HFFc6 (cell line): ENCODE measurements around the gene ZNF778. TPM values are rescaled to one million over a fixed set of nuclear protein-coding genes. Genes with fewer than 3 reads are reported as not detected.

Experiments
- DNase-seq: peaks from one replicate; pipeline ENCODE4 v3.0.0-alpha.2; 2018
- H3K27ac Mint-ChIP-seq: 2 replicates; pipeline ENCODE4 v1.8.0; 2020; ENCODE audit warnings: mild to moderate bottlenecking, mixed read lengths
- H3K27me3 Mint-ChIP-seq: 2 replicates; pipeline ENCODE4 v1.8.0; 2021; ENCODE audit warnings: mild to moderate bottlenecking, moderate library complexity, mixed read lengths; ENCODE audit not compliant: insufficient read depth
- H3K36me3 Mint-ChIP-seq: 2 replicates; pipeline ENCODE4 v1.8.0; 2021; ENCODE audit warnings: low read depth, mixed read lengths
- H3K4me1 Mint-ChIP-seq: 2 replicates; pipeline ENCODE4 v1.8.0; 2020; ENCODE audit warnings: low read depth, mixed read lengths
- H3K4me3 Mint-ChIP-seq: 2 replicates; pipeline ENCODE4 v1.8.0; 2020; ENCODE audit warnings: mild to moderate bottlenecking, moderate library complexity, mixed read lengths
- H3K9me3 Mint-ChIP-seq: 2 replicates; pipeline ENCODE4 v1.8.0; 2020; ENCODE audit warnings: mild to moderate bottlenecking, mixed read lengths
- total RNA-seq, 6 experiments: library from RNA; stranded (reverse); fragmentation: NEBNext Ultra II Directional; extraction: Animal tissue kit (Norgen Biotek cat#: 25700); gene quantifications; 2 replicates in 1 of 6; 3 replicates in 5 of 6; pipeline ENCODE4 v1.2.3, GENCODE V29; 2021
- TF ChIP-seq, protein P1 (sequence below): fragments of 200-600 bp; sonication (generic); IDR thresholded peaks from 2 replicates; pipeline ENCODE4 v1.5.0; 2021; ENCODE audit warnings: antibody characterized with exemption, mild to moderate bottlenecking

The ZNF778 gene
- total RNA-seq, 6 experiments from 2014 or later: 6.8 to 8.1 (median 7.5) TPM

DNA sequence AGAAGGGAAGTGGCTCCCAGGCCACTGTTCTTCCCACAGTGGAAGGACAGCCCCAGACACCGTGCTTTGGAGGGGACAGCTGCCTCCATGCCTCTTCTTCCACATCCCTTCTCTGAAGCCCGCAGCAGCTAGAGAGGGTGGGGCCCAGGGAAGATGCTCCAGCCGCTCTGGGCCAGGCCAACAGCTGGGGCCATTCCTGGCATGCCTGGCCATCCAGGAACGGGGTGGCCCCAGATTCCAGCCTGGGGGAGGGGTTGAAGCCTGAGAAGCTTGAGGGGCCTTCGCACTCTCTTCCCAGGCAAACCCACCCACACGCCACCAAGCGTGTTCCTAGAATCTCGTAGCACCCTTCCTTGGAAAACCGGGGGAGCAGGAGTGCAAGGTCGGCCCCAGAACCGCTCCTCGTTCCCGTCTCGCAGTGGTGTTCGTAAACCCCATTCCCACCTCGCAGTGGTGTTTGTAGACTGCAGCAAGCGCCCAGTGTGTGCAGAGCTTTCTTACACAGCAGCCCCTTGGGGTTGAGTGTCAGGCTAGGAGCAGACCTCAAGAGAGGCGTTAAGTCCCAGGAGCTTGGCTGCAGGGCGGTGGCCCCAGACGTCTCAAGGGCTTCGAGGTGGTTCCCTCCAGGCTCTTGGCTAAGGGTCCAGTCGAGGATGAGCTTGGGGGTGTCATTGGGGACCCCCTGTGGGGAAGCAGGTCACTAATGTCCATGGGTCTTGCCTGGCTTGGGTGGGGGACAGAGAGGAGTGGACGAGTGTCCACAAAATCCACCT is 43.3 kb upstream of the ZNF778 start:
- Mint-ChIP-seq H3K36me3 (no peaks in the 10 kb centered on the region), H3K4me3 (no peak overlapping the region), H3K27me3 (no peaks in the 10 kb centered on the region; the same call in 1 of the 2 replicates), H3K4me1 (peaks cover 5% of the 10 kb centered on the region), H3K9me3 (no peaks in the 10 kb centered on the region), H3K27ac (no peak overlapping the region)
- TF ChIP-seq, protein P1, sequence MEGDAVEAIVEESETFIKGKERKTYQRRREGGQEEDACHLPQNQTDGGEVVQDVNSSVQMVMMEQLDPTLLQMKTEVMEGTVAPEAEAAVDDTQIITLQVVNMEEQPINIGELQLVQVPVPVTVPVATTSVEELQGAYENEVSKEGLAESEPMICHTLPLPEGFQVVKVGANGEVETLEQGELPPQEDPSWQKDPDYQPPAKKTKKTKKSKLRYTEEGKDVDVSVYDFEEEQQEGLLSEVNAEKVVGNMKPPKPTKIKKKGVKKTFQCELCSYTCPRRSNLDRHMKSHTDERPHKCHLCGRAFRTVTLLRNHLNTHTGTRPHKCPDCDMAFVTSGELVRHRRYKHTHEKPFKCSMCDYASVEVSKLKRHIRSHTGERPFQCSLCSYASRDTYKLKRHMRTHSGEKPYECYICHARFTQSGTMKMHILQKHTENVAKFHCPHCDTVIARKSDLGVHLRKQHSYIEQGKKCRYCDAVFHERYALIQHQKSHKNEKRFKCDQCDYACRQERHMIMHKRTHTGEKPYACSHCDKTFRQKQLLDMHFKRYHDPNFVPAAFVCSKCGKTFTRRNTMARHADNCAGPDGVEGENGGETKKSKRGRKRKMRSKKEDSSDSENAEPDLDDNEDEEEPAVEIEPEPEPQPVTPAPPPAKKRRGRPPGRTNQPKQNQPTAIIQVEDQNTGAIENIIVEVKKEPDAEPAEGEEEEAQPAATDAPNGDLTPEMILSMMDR: no peak
- DNase-seq: no peak

DNA sequence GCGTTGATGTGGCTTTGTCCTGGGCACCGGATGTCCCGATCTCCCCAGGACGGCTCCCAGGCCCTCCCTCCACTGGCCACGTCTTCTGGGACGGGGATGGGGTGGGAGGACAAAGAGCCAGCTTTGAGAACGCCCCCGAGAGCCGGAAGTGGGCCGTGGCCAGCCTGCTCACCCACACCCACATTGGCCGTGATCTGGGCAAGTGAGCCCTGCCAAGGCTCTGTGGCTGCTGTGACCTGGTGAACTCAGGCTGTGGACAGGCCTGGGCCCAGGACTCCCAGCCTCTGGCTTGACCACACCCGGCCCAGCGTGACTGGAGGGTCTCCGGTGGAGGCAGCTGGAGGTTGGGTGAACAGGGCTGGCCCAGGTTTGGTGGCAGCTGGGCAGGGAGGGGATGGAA is 42.6 kb upstream of the ZNF778 start:
- H3K27me3 Mint-ChIP-seq: no peaks in the 10 kb centered on the region; the same call in 1 of the 2 replicates
- H3K4me3 Mint-ChIP-seq: no peak overlapping the region
- TF ChIP-seq, protein P1: no peak
- H3K4me1 Mint-ChIP-seq: peaks cover 5% of the 10 kb centered on the region
- no peak for DNase-seq
- no peak overlapping the region for H3K27ac Mint-ChIP-seq
- H3K36me3 Mint-ChIP-seq: no peaks in the 10 kb centered on the region
- no peaks in the 10 kb centered on the region for H3K9me3 Mint-ChIP-seq

DNA sequence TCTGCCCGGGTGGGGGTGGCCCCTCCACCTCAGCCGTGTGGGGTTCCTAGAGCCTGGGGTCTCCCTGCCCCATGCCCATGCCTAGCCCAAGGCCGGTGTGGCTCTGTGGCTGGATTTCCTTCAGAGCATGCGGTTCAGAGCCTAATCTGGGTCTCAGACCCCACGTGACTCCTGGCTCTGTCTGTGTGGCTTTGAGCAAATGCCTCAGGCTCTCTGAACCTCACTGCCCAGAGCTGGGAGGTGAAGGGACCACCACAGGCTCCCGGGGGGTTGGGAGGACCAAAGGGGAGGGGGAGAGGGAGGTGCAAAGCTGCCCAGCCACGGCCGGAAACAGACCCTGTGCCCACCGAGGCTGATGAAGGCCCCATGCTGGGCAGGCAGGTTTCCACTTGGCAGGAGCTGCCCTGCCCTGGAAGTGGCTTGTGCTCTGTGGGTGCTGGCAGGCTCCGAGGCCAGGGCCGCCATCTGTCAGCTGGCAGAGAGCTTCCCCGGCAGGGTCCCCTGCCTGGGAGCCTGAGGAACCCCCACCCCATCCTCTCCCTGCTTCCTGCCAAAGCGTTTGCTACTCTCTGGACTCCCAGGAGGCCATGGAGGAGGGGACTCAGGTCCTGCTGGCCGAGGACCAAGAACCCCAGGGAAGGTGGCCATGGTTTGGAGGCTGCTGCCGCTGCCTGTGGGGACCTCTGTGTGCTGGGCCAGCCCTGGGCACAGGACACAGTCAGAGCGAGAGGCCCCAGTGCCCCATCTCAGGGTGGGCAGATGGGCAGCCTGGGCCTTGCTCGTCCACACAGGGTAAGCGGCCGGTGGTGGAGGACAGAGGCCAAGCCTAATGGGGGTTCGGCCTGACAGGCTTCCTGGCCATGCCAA is 42.0 kb upstream of the ZNF778 start:
- Mint-ChIP-seq H3K27ac (no peak overlapping the region), H3K36me3 (no peaks in the 10 kb centered on the region), H3K27me3 (no peaks in the 10 kb centered on the region; the same call in 1 of the 2 replicates), H3K4me1 (peaks cover 5% of the 10 kb centered on the region), H3K4me3 (no peak overlapping the region), H3K9me3 (no peaks in the 10 kb centered on the region)
- TF ChIP-seq, protein P1: no peak
- DNase-seq: no peak

DNA sequence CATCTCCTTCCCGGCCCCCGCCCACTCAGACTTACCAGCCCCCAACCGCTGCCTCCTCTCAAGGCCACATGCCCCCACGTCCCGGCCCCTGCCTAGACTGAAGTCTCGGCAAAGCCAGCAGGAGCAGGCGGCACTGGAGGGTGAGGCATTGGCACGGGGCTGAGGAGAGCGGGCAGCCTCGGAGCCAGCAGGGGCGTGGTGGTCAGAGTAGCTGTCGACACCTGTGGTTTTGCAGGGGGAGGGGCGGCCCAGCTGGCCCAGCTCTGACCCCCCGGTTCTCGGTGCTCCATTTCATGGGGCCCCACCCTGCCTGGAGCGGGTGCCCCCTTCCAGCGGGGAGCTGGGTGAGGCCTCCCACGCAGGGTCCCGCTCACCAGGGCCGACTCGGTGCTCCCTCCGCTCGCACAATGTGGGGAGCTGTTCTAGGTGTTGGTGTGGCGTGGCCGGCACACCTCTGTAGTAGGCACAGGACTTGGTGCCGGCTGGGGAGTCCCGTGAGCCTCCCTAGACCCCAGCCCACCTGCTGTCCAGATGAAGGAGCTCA is 41.3 kb upstream of the ZNF778 start:
- Mint-ChIP-seq H3K4me1 (no peaks in the 10 kb centered on the region), H3K27ac (no peak overlapping the region), H3K27me3 (no peaks in the 10 kb centered on the region; the same call in 1 of the 2 replicates), H3K36me3 (no peaks in the 10 kb centered on the region), H3K9me3 (no peaks in the 10 kb centered on the region), H3K4me3 (no peak overlapping the region)
- DNase-seq: no peak
- TF ChIP-seq, protein P1: no peak

DNA sequence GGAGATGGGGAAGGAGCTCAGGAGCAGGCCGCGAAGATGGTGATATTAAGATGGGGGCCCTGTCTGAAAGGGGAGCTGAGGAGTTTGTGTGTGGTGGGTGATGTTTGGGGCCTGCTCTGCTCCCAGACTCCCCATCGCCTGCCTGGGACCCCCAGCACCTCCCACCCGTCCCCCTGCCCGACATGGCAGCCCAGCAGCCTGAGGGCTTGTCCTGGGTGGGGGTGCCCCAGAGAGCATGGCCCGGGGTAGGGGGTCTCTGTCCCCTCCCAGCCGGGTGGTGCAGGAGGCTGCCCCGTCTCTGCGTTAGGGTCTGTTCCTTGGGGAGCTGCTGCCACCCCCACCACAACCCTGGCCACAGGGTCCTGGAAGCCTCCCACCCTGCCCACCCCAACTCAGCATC is 40.8 kb upstream of the ZNF778 start:
- DNase-seq: no peak
- Mint-ChIP-seq H3K27me3 (peaks cover under 1% of the 10 kb centered on the region), H3K36me3 (no peaks in the 10 kb centered on the region), H3K27ac (no peak overlapping the region), H3K4me1 (no peaks in the 10 kb centered on the region), H3K9me3 (no peaks in the 10 kb centered on the region), H3K4me3 (no peak overlapping the region)
- TF ChIP-seq, protein P1: no peak
